Tibial nerve (tissue), 4 donors: Measurements from ENCODE around the gene DNTT. TPM values are rescaled to one million over a fixed set of nuclear protein-coding genes. Genes with fewer than 3 reads are reported as not detected.
A peak's percentile ranks its signal among the peaks of the same experiment; 100 is the strongest.

Experiments
- DNase-seq, 2 donors: peaks; one replicate each; pipeline ENCODE4 v3.0.0-alpha.2; 2019; ENCODE audit warnings: low spot score in 2 of 2
- H3K27ac ChIP-seq, 4 donors: fragments of 200-600 bp; sonication (generic) in 3 of 4; one replicate each; pipeline ENCODE4 v1.5.1; 2017 to 2019; ENCODE audit warnings: mild to moderate bottlenecking in 1 of 4
- H3K27me3 ChIP-seq, 2 donors: fragments of 200-600 bp; sonication (generic) in 1 of 2; one replicate each; pipeline versions ENCODE4 v1.5.1 to v1.6.0; 2017 to 2019
- H3K36me3 ChIP-seq, 3 donors: fragments of 200-600 bp; sonication (generic); one replicate each; pipeline ENCODE4 v1.5.1; 2018 to 2019
- H3K4me1 ChIP-seq, 4 donors: fragments of 200-600 bp; sonication (generic) in 3 of 4; one replicate each; pipeline ENCODE4 v1.5.1; 2017 to 2019
- H3K4me3 ChIP-seq, 4 donors: fragments of 200-600 bp; sonication (generic) in 3 of 4; one replicate each; pipeline ENCODE4 v1.5.1; 2017 to 2019; ENCODE audit warnings: mild to moderate bottlenecking in 1 of 4, moderate library complexity in 1 of 4
- H3K9me3 ChIP-seq, 4 donors: fragments of 200-600 bp; sonication (generic) in 3 of 4; one replicate each; pipeline ENCODE4 v1.5.1; 2017 to 2019
- CTCF ChIP-seq, 5 experiments: fragments of 200-600 bp in 3 of 5; fragments of 450-650 bp in 2 of 5; sonication (generic) in 3 of 5; IDR thresholded peaks; one replicate each; pipeline ENCODE4 v1.5.1; 2016 to 2019; ENCODE audit warnings: antibody characterized with exemption in 5 of 5, mild to moderate bottlenecking in 3 of 5, moderate library complexity in 2 of 5
- EP300 ChIP-seq, 2 donors: sonication (generic); formaldehyde crosslinking; IDR thresholded peaks; one replicate each; pipeline ENCODE4 v1.6.1; 2017; ENCODE audit warnings: antibody characterized with exemption in 2 of 2, mild to moderate bottlenecking in 1 of 2
- POLR2A ChIP-seq, 2 donors: fragments of 450-650 bp; IDR thresholded peaks; one replicate each; pipeline ENCODE4 v1.6.1; 2017; ENCODE audit warnings: antibody characterized with exemption in 2 of 2, mild to moderate bottlenecking in 2 of 2, moderate library complexity in 2 of 2
- WGBS, 2 donors: methylation state at CpG; one replicate each; pipeline ENCODE4 v1.1.5; 2018; 5-methylcytosine and 5-hydroxymethylcytosine counted together
- total RNA-seq, 4 donors: library from RNA; depleted of rRNA; stranded (reverse); fragments of >200 nt; gene quantifications; one replicate each; pipeline ENCODE4 v1.1.0, GENCODE V29; 2016

DNTT gene
- total RNA-seq, 4 donors from 2014 or later = not detected

DNA sequence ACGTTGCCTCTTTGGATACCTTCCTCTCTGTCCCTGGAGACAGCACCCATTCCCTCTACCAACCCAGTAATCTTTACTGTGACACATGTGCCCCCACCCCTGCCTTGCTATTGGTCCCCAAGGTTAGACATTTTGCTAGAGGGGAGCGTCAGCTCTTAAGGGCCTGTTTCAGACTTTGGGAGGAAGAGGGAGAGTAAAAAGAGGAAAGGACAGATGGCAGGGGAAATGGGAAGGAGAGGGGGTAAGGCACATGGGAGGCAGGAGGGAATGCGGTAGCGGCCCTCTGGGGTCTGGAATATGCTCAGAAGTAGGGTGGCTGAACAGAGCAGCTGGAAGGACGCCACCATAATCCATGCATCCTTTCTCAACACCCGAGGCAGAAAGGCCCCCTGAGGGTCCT, 45.1 kb upstream of the DNTT start:
- WGBS, 2 donors = 54 to 65% methylated on average over 6 of the region's 6 CpGs
- peaks cover 0 to 3% (median 0%) of the 10 kb centered on the region in 4 donors for H3K4me1 ChIP-seq
- DNase-seq = no peak
- H3K27me3 ChIP-seq = no peaks in the 10 kb centered on the region
- peak overlapping the region in 1 of 4 donors; percentile 60 for H3K27ac ChIP-seq
- no peak overlapping the region for H3K4me3 ChIP-seq
- H3K9me3 ChIP-seq = no peaks in the 10 kb centered on the region
- H3K36me3 ChIP-seq = no peaks in the 10 kb centered on the region
- TF ChIP-seq EP300 (IDR thresholded peaks at IDR 0.05) (no peak), POLR2A (IDR thresholded peaks at IDR 0.05) (no peak)

DNA sequence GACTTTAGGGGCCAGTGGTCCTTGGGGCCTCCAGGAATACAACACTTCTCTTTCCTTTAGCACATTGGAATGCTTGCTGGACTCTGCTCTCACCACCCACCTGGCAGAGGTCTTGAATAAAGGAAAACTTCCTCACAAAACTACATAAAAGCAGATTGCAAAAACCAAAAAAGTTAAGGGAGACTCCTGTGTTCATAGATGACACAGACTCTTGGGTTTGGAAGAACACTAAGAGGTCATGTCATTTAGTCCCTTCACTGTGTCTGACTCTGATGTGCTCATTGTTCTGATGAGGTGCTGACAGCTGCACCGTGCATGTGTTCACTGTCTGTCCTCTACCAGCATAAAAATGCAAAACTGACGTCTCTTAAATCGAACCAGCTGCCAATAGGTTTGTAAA, 44.2 kb upstream of the DNTT start:
- DNase-seq = no peak
- Histone ChIP-seq H3K27me3 (no peaks in the 10 kb centered on the region), H3K27ac (peak overlapping the region in 1 of 4 donors; percentile 12), H3K4me3 (no peak overlapping the region), H3K4me1 (peaks cover 0 to 3% (median 0%) of the 10 kb centered on the region in 4 donors), H3K36me3 (no peaks in the 10 kb centered on the region), H3K9me3 (no peaks in the 10 kb centered on the region)
- WGBS, 2 donors = 42 to 53% methylated on average over 3 of the region's 3 CpGs
- TF ChIP-seq CTCF (IDR thresholded peaks at IDR 0.05) = no peak
- TF ChIP-seq EP300 (IDR thresholded peaks at IDR 0.05) = no peak
- TF ChIP-seq POLR2A (IDR thresholded peaks at IDR 0.05) = no peak

GRCh38 chr10:96261132-96261531, 43.1 kb upstream of the DNTT start:
- H3K9me3 ChIP-seq = no peaks in the 10 kb centered on the region
- H3K4me3 ChIP-seq = no peak overlapping the region
- peak overlapping the region in 1 of 4 donors; percentile 12 for H3K27ac ChIP-seq
- no peaks in the 10 kb centered on the region for H3K27me3 ChIP-seq
- no peak for DNase-seq
- TF ChIP-seq EP300 (IDR thresholded peaks at IDR 0.05) = no peak
- no peak for TF ChIP-seq CTCF (IDR thresholded peaks at IDR 0.05)
- TF ChIP-seq POLR2A (IDR thresholded peaks at IDR 0.05) = no peak
- H3K4me1 ChIP-seq = peaks cover 0 to 9% (median 0%) of the 10 kb centered on the region in 4 donors
- no peaks in the 10 kb centered on the region for H3K36me3 ChIP-seq
- WGBS, 2 donors = 84 to 89% methylated on average over 2 of the region's 2 CpGs

DNA sequence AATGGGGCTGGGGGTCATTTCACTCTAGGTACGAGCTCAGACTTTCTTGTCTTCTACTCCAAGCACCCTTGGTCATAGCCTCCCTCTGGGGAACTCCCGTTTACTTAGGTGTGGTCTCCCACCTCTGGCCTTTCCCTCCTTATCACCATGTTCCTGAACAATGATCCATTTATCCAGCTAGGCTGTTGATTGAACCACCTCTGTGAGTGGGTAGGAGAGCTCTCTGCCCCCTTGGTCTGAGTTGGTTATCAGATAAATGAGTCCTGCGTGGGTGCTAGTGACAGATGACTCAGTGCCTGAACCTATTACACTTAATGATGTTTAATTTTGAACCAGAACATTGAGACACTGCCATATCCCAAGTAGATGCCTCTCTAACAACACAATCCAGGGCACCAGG, 42.3 kb upstream of the DNTT start:
- TF ChIP-seq CTCF (IDR thresholded peaks at IDR 0.05) (no peak), EP300 (IDR thresholded peaks at IDR 0.05) (no peak), POLR2A (IDR thresholded peaks at IDR 0.05) (no peak)
- Histone ChIP-seq H3K4me3 (no peak overlapping the region), H3K27me3 (no peaks in the 10 kb centered on the region), H3K36me3 (no peaks in the 10 kb centered on the region), H3K27ac (peak overlapping the region in 1 of 4 donors; percentile 7), H3K4me1 (peaks cover 0 to 15% (median 0%) of the 10 kb centered on the region in 4 donors), H3K9me3 (no peaks in the 10 kb centered on the region)
- WGBS, 2 donors = 63 to 64% methylated on average over 3 of the region's 3 CpGs
- DNase-seq = no peak

GRCh38 chr10:96263176-96263575, 41.1 kb upstream of the DNTT start:
- DNase-seq = no peak
- H3K36me3 ChIP-seq = no peaks in the 10 kb centered on the region
- no peaks in the 10 kb centered on the region for H3K9me3 ChIP-seq
- H3K27ac ChIP-seq = no peak overlapping the region
- 90 to 93% methylated on average over 4 of the region's 4 CpGs for WGBS, 2 donors
- H3K27me3 ChIP-seq = no peaks in the 10 kb centered on the region
- no peak overlapping the region for H3K4me3 ChIP-seq
- peaks cover 0 to 15% (median 0%) of the 10 kb centered on the region in 4 donors for H3K4me1 ChIP-seq
- no peak for TF ChIP-seq EP300 (IDR thresholded peaks at IDR 0.05)
- no peak for TF ChIP-seq CTCF (IDR thresholded peaks at IDR 0.05)
- no peak for TF ChIP-seq POLR2A (IDR thresholded peaks at IDR 0.05)

DNA sequence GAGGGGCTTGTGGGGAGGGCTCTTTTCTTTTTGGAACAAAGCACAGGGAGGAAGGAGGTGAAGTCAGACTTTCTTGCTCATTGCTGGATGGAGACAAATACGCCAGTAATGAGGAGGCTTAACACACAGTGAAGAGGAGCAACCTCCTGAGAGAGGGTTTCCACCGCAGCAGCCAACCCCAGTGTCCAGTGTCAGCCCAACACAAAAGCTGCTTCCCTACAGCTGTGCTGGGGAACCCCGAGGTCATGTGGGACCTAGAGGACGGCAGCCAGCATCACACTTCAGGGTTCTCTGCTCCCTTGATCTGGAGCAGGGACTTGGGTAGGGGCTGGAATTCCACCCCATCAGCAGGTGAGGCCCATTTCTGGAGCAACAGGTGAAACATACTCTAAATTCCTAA, 40.6 kb upstream of the DNTT start:
- DNase-seq = no peak
- 62 to 73% methylated on average over 4 of the region's 4 CpGs for WGBS, 2 donors
- no peak overlapping the region for H3K4me3 ChIP-seq
- no peak overlapping the region for H3K27ac ChIP-seq
- no peaks in the 10 kb centered on the region for H3K36me3 ChIP-seq
- H3K4me1 ChIP-seq = peaks cover 0 to 15% (median 0%) of the 10 kb centered on the region in 4 donors
- TF ChIP-seq EP300 (IDR thresholded peaks at IDR 0.05) = no peak
- TF ChIP-seq CTCF (IDR thresholded peaks at IDR 0.05) = no peak
- TF ChIP-seq POLR2A (IDR thresholded peaks at IDR 0.05) = no peak
- H3K27me3 ChIP-seq = no peaks in the 10 kb centered on the region
- H3K9me3 ChIP-seq = no peaks in the 10 kb centered on the region
